HCEC 1CT (cell line): ENCODE results near the gene RPL13.

Source experiments
- DNase-seq: peaks from one replicate; pipeline ENCODE4 v3.0.0-alpha.2; 2017

RPL13 gene

GRCh38 chr16:89560378-89561141 lies at the start of gene RPL13:
Gene RPL13 (plus strand): TSS chr16:89560682. CDS start chr16:89560960, 278 bp downstream.
- DNase-seq: peak; percentile 95

GRCh38 chr16:89511374-89511773 lies 49.1 kb upstream of the RPL13 start:
- DNase-seq: no peak

GRCh38 chr16:89512453-89512852 lies 48.0 kb upstream of the RPL13 start:
- no peak for DNase-seq

GRCh38 chr16:89517128-89517527 lies 43.4 kb upstream of the RPL13 start:
- no peak for DNase-seq

GRCh38 chr16:89519881-89520280 lies 40.6 kb upstream of the RPL13 start:
- DNase-seq: no peak

GRCh38 chr16:89522287-89522686 lies 38.2 kb upstream of the RPL13 start:
- DNase-seq: no peak

GRCh38 chr16:89523680-89524344 lies 36.7 kb upstream of the RPL13 start:
- no peak for DNase-seq

GRCh38 chr16:89525146-89525913 lies 35.2 kb upstream of the RPL13 start:
- no peak for DNase-seq

- no peak for DNase-seq
Observed at GRCh38 chr16:89529097-89529496, 31.4 kb upstream of the RPL13 start.

- no peak for DNase-seq
Observed at GRCh38 chr16:89530401-89531381, 29.8 kb upstream of the RPL13 start.

- no peak for DNase-seq
Observed at GRCh38 chr16:89531821-89532526, 28.5 kb upstream of the RPL13 start.

- no peak for DNase-seq
Observed at GRCh38 chr16:89534252-89534756, 26.2 kb upstream of the RPL13 start.

- DNase-seq: no peak
Observed at GRCh38 chr16:89536371-89536770, 24.1 kb upstream of the RPL13 start.

GRCh38 chr16:89536886-89537548 lies 23.5 kb upstream of the RPL13 start:
- DNase-seq: no peak

GRCh38 chr16:89537549-89537925 lies 22.9 kb upstream of the RPL13 start:
- no peak for DNase-seq

- no peak for DNase-seq
Observed at GRCh38 chr16:89538286-89538685, 22.2 kb upstream of the RPL13 start.

- no peak for DNase-seq
Observed at GRCh38 chr16:89540557-89540956, 19.9 kb upstream of the RPL13 start.

GRCh38 chr16:89541792-89542191 lies 18.7 kb upstream of the RPL13 start:
- DNase-seq: no peak

GRCh38 chr16:89544113-89544512 lies 16.4 kb upstream of the RPL13 start:
- no peak for DNase-seq

GRCh38 chr16:89544713-89545043 lies 15.8 kb upstream of the RPL13 start:
- no peak for DNase-seq
